Esophagus mucosa (tissue), 1 donor: ENCODE data around the gene PIK3C3. TPM values are rescaled to one million over a fixed set of nuclear protein-coding genes. Genes with fewer than 3 reads are reported as not detected.
"Not testable (repeated sequence)": the region's sequence is repeated elsewhere in the genome, so short reads cannot be mapped to it uniquely, and the experiment has no call there.

Experiments used
- ATAC-seq: fragments of 200-7000 bp; cut with Tn5 transposase; one replicate; pipeline ENCODE4 v1.9.1; 2020
- total RNA-seq: library from RNA; stranded (reverse); gene quantifications from one replicate; pipeline ENCODE4 v1.2.4, GENCODE V29; 2023
- donor health status: DM: yes; HTN: yes; CAD: no.

The PIK3C3 gene
- total RNA-seq, 1 donor from 2014 or later = 23.1 TPM

DNA sequence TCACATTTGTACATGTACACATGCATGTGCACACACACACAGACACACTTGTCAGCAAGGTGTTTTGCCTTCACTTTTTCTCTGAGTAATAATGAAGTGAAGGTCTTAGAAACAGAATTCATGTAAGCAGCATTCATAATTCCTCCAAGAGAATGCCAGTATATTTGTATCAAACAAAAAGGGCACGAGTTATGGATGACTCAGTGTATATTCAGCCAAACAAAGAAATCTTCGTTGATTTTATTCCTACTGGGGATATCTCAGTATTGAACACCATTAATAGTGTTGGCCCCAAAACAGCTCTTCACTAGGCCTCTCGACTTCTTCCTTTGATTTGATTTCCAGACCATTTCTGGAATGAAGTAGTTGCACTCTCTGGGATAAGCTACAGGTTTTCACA is 125.3 kb downstream of the PIK3C3 start:
- no peak for ATAC-seq

DNA sequence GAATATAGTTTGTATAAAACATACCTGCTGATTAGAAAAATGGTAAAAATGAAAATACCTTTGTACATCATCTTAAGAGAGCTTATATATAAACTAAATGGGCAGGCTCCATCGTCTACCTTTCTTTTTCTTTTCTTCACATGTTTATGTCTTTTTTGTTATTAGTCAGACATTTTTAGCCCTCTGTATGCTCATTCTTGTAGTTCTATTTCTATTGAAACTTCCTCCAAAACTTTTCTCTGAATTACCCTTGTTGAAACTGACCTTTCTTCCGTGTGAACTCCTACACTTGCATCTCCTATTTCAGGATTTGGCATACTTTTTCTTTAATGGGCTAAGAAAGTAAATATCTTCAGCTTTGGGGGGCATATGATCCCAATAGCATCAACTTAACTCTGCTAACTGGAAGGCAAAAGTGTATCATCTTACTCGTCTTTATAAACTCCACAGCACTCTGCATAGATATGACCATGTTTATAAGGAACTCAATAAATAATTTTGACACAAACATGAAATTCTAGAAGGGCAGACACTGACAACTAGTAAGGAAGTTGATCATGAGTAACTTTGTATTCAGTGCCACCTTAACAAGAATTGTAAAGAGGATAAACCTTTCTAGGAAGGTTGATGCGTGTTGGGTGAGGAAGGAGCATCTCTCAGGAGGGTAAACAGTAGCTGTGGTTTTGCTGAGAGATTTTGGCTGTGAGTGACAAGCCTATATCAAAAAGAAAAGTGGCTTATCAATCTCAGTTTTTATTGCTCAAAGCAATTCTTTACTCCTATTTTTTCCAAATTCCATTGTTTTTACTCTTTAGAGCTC is 127.6 kb downstream of the PIK3C3 start:
- no peak for ATAC-seq

DNA sequence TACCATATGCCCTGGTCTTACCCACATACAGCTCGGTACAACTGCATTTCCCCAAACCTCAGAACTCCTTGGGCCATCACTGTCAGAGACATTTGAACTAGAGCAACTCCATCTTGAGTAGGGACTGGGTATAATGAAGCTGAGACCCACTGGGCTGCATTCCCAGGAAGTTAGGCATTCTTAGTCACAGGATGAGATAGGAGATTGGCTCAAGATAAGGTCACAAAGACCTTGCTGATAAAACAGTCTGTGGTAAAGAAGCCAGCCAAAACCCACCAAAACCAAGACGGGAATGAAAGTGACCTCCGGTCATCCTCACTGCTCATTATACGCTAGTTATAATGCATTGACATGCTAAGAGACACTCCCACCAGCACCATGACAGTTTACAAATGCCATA is 131.3 kb downstream of the PIK3C3 start:
- no peak for ATAC-seq

DNA sequence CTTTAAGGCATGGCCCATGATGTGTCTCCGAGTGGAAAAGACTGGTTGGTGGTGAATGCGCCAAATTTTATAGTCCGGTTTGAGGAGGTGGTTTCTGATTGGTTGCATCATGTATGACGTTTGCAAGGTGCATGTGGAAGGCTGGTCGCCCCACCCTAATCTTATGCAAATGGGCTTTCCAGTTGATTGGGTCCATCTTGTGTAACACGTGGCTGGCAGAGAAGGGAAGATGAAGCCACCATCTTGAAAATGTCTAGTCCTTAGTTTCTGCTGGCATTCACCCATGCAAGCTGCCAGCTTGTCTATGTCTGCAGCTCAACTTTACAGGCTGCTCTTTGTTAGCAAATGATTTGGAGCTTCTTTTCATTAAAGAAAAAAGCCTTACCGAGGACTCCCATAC is 132.2 kb downstream of the PIK3C3 start:
- no peak for ATAC-seq

DNA sequence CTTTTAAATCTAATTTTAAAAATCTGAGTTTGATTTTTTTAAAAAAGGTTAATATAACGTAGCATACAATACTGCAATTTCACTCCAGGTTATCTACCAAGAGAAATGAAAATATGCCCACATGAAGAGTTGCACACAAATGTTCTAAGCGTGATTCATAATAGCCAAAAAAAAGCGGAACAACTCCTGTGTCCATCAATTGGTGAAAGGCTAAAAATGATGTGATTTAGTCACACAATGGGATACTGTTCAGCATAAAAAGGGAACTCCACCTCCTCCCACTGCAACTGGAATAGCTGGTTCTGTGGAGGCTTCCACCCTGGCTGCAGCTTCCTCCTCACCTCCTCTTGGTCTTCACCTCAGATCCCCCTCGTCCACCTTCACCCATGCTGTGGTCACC is 132.8 kb downstream of the PIK3C3 start:
- ATAC-seq = no peak

DNA sequence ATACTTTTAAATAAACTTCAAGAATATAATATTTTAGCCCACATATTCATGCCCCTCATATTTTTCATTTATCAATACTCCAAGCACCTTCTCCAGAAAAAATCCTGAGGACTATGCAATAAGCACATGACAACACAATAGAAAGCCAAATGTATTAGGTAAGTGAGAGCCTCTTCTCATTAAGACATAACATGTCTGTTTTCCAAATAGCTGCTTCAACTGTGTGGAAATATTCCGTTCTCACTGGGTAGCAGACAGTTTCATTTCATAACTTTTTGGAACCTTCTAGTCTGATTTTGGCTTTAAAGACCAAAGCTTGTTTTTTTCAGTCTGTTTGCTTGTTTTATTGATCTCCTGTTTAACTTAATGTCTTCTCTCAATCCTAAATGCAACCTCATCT is 137.8 kb downstream of the PIK3C3 start:
- ATAC-seq = no peak

DNA sequence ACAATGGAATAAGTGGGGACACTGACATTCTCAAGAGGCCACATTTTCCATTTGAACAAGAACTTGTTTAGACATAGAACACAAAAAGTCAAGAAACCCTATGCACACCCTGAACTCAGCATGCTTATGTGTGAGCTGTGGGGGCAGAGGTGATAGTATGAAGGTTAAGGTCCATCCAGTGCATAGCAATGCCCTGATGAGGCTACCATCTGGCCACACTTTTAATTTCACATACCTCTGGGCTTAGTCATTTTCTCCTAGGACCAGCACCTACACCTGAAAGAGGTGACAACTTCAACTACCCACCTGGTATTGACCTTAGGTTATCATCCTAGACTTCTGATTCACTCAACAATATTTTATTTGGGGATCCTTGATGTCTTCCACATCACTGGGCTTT is 139.8 kb downstream of the PIK3C3 start:
- ATAC-seq = no peak

DNA sequence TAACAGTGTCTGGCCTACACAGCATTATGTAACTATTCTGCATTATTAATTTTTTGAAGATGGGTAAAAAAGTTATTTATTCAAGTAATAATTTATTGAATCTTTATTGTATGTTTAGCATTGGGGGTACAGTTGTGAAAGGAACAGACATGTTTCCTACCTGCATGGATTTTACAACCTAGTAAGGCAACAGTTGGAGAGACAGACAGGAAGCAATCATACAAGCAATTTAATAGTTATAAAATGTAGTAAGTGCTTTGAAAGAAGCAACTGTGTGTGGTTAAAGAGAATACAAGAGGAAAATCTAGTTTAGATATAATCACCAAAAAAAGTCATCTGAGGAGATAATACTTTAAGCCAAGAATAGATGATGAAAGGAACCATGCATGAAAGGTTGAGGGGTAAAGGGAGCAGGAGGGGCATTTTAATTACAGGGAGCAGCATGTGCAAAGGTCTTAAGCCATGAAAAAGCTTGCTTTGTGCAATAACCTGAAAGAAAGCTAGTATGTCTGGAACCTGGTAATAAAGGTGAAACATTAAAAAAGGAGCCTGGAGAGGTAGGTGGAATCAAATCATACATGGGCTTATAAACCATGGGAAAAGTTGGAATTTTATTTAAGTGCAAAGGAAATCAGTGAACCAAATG is 140.8 kb downstream of the PIK3C3 start:
- no peak for ATAC-seq

DNA sequence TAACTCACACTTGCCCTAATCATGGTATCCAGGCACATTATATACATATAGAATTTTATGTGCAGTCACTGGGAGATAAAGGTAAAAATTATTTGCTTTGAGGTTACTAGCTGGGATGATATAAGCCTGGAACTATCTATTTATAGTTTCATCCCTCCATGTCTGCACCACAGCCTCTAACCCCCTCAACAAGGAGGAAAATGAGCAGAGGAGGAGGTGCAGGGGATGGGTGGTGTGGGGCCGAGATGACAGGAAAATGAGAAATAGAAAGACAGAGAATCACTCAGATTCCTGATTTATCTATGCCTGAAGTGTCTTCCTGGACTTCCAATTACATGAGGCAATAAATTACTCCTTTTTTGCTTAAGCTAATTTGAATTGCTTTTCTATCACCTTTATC is 145.2 kb downstream of the PIK3C3 start:
- no peak for ATAC-seq

DNA sequence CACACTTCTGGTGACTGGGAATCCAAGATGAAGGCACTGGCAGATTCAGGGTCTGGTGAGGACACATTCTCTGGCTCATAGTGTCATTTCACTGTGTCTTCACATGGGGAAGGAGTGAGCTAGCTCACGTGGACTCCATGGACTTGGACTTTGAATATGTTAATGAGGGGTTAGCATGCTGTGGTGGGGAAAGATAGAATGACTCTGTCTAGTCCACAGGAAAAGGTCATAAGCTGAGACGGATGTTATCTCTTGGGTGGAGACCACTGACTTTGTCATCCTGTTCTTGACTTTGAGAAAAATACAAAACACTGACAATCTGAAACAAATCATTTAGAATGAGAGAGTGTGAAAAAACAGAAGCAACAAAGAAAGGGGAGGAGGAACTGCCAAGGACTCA is 145.9 kb downstream of the PIK3C3 start:
- no peak for ATAC-seq

DNA sequence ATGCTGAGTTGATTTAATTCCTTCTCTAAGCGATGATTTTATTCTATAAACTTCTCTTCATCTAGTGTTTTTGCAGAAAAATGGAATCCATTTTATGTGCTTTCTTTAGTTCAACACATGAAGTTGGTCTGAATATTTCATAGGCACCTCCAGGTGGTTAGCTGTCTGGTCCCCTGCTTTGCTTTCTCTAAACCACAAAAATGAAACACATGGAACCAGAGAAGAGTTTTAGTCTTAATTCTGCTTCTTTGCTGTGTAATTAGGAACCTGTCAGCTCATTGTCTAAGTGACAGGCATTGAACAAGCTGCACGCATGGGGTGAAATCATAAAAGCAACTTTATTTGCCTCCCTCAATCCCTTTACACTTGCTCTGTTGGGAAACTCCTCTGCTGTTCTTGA is 150.4 kb downstream of the PIK3C3 start:
- ATAC-seq = no peak

DNA sequence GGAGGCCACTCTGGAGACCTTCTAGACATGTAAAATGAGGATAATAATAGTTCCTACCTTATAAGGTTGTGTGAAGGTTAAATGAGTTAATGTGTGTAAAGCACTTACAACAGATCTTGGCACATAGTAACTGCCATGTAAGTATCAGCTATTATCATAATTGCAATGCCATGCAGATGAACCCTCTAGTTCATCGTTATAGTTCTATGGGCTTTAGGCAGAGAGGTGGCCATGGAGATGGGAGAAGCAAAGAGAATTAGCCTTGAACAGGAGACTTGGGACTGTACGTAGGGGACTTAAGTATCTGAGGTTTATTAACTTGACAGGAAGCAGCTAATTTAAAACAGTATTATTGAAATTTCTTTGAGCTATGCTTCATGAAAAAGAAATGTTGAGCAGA is 151.8 kb downstream of the PIK3C3 start:
- no peak for ATAC-seq

DNA sequence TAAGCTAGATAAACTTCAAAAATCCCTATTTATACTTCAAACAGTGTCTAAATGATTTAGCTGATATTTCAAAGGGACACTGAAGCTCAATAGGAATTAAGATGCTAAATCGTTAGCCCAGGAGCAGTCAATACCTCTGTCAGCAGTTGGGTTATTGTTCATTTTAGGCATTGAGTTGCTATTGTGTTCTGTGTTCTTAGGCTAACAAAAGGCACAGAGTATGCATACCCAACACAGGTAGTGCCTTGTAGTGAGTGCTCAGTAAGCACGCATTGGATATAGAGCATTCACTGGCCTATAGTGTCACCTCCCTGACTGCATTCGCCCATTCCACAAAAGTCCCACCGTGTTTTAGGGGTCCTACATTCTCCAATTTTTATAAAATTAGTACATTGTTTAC is 152.3 kb downstream of the PIK3C3 start:
- no peak for ATAC-seq

DNA sequence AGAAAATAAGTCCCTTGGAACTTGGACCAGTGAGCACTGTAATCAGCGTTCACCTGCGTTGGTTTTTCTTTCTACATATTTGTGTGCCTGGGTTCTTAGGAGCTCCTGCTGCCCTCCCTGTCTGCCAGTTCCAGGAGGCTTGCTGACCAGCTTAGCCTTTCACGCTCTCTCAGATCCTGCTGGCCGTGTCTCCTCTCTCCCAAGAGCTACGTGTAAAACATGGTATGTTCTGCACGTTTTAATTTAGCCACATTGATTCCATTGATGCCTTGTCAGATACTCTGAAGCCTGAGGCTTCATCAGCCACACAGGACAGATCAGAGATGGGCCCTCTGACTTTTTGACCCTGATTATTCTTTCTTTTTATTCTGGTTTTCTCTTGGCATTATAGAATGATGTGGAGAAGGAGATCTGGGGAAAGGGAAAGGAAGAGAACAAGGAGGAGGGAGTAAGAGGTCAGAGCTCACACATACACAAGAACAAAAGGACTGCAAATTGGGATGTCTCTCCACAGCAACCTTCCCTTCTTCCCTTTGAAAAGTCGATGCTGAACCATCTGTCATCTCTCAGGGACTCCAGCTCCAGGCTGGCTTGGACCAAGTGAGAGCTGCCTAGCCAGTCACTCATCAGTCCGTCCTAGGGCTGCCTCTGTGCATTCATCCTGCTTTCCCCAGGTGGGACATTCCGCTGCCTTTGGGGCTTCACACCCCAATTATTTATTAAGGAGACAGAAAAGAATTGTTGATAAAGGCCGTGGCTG is 152.8 kb downstream of the PIK3C3 start:
- no peak for ATAC-seq

DNA sequence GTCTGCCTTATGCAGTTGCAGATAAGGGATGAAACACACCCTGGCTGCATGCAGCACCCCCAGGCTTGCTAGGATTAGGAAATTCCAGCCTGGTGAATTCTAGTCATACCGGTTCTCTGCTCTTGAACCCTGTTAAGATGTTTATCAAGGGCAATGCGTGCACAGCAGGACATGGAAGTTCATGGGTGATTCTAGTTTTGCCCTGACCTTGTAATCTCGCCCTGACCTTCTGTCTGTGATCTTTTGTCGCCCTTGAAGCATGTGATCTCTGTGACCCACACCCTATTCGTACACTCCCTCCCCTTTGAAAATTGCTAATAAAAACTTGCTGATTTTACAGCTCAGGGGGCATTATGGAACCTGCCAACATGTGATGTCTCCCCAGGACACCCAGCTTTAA is 157.1 kb downstream of the PIK3C3 start:
- ATAC-seq = not testable (repeated sequence)

DNA sequence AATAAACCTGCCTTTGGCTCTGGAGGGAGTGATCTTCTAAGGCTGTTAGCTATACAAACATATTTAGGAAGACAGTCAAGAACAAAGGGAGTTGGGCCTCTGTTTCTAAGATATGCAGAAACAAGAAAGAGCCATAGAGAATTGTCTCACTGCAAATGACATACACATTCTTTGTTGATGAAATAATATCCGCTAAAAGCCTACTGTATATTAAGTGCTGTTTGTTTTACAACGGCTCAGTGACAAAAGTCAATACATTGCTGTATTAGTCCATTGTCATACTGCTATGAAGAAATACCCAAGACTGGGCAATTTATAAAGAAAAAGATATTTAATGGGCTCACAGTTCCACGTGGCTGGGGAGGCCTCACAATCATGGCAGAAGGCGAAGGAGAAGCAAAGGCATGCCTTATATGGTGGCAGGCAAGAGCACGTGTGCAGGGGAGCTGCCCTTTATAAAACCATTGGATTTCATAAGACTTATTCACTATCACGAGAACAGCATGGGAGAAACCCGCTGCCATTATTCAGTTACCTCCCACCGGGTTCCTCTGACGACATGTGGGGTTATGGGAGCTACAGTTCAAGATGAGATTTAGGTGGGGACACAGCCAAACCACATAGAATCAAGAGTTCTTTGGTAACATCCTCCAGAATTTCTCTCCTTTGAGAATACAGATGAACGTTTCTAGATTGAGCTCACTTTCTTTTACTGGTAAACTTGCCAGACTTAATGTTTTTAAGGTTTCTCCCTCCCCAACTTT is 157.8 kb downstream of the PIK3C3 start:
- peak; percentile 61 for ATAC-seq

DNA sequence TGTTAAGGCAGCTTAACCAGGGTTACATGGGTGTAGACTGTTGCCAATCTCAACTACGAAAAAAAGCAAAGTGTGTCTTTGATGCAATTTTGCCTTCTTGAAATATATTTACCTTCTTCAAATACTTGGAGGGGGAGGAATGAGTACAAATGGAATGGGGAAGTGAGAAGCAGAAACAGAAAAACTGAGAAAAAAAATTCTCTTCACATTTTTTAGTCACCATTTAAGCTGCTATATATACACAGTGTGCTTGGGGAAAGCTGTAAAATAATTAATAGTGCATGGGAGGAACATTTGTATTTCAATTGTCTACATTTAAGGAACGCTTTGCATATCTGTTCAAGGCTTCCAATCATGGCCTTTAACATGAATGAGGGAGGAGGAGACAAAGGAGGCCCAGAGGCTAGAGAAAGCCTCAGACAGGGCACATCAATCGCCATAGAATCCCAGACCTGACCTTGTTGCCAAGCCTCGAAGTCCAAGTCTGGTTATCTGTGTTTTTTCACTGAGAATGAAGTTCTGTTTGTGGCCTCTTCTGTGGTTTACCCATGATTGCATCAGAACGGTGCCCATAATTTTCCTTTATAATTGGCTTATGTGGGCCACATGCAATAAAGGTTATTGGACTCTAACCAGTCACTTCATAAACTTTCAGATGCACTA is 158.6 kb downstream of the PIK3C3 start:
- no peak for ATAC-seq

DNA sequence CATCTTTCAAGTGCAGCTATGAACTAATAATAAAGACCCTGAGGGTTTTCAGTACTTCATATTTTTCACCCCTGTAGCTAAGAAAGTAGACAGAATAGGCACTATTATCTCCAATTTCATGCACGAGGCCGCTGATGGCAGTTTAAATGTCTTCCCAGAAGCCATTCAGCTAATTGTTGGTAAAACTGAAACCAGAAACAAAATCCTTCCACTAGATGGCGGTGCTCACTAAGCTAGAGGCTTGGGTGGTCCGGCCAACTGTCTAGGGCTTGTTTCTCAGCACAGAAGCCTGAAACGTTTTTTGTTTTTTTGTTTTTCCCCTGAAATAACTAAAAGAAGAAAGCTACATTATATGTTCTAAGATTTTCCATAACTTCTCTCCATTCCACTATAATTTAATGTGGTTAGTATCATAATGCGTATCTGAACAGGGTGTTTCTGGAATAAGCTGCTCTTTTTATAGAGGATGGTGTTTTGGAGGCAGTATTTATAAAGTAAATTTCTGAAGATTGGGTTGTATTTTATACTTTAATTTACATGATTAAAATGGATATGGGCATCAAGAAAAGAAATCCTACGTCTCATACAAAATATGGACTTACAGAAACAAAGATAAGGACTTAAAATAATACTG is 159.4 kb downstream of the PIK3C3 start:
- peak; percentile 48 for ATAC-seq

DNA sequence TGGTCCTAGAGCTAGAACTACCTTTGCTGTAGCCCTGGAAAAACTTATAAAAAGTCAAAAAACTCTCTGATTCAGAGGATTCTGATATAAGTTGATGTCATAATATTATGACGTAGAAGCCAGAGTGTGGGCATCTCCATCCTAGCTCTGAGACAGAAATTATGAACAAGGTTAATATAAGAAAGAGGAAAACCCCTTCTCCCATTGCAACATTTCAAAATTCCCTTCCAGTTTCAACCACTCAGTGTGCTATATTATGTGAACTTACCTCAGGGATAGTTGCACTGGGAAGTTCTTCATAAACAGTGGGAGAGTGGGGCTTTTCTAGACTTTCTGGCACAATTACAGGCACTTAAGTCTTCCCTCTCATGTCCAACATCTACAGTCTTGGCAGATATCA is 171.6 kb downstream of the PIK3C3 start:
- no peak for ATAC-seq

DNA sequence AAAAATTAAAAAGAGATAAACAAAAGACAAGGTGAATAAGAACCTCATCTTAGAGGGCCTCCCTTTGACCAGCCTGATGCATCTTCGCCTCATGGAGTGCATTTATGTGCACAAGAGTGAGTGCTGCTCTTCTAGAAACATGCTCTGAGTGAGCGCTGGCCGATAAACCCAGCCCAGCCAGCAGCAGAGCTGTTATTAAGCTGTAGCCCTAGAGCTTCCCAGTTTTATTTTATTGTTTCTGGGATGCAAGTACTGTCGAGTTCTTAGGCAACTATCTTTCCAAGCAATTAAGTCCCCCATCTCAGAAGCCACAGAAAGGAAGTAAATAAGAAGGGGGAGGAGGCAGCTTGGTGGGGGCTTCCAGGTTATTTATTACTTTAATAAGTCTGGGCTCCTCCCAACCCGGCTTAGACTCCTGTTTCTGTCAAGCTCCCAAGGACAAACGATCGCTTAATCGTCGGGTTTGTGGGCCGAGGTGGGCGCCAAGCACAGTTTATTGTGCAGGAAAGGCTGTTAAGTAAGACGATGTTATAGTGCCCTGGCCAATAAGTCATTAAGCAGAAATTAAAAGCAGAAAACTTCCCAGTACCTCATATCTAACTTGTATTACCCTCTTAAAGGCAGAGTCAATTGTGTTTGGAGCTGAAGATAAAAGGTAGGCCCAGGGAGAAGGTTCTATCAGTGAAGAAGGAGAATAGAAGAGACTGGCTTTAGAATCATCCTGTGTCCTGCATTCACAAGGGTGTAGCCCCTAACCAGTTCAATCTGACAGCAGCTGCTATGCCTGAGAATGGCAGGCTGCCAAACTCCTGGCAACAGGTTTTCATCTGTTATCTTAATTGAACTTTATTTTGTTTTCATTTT is 176.3 kb downstream of the PIK3C3 start:
- ATAC-seq = no peak

DNA sequence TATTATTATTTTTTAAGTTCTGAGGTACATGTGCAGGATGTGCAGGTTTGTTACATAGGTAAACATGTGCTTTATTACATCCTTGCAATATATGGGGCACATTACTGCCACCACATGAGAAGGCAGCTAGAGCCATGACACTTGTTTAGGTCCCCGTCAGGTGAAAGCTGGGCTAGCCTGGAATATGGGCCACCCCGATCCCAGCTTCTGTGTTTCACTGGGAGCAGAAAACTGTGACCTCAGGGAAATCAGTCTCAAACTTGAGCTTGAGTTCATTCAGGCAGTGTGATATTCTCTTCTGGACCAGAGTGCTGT is 176.9 kb downstream of the PIK3C3 start:
- ATAC-seq = no peak
